ENCODE results near the gene OBP2B. TPM values are rescaled to one million over a fixed set of nuclear protein-coding genes. Genes with fewer than 3 reads are reported as not detected.
A peak's percentile ranks its signal among the peaks of the same experiment; 100 is the strongest.
"Not testable (repeated sequence)": the region's sequence is repeated elsewhere in the genome, so short reads cannot be mapped to it uniquely, and the experiment has no call there.

The OBP2B gene
- total RNA-seq, 1 experiment from 2014 or later = not detected

- H3K4me1 ChIP-seq (replicated peaks); H3K27me3 ChIP-seq (replicated peaks); H3K4me3 ChIP-seq; H3K27ac ChIP-seq; H3K9me3 ChIP-seq (replicated peaks); H3K36me3 ChIP-seq: not testable (repeated sequence)
- DNase-seq (ENCODE audit: low read depth in 1 of 2, low spot score in 2 of 2) = peak in 1 of 2 experiments; percentile 37
Measured at GRCh38 chr9:133223159-133223756, 14.2 kb upstream of the OBP2B start.

GRCh38 chr9:133221994-133222393 is 12.9 kb upstream of the OBP2B start:
- DNase-seq (ENCODE audit: low read depth in 1 of 2, low spot score in 2 of 2); H3K4me1 ChIP-seq (replicated peaks): not testable (repeated sequence)

GRCh38 chr9:133221177-133221809 is 12.2 kb upstream of the OBP2B start:
- Histone ChIP-seq H3K27me3 (replicated peaks) (peaks cover 9% of the 10 kb centered on the region), H3K9me3 (replicated peaks) (no peaks in the 10 kb centered on the region), H3K4me3 (no peak overlapping the region), H3K27ac (no peak overlapping the region), H3K4me1 (replicated peaks) (no peaks in the 10 kb centered on the region), H3K36me3 (no peaks in the 10 kb centered on the region)
- no peak for DNase-seq (ENCODE audit: low read depth in 1 of 2, low spot score in 2 of 2)

More at GRCh38 chr9:133221994-133222393, 12.9 kb upstream of the OBP2B start:
- not testable (repeated sequence) for H3K9me3 ChIP-seq (replicated peaks); H3K4me3 ChIP-seq; H3K27me3 ChIP-seq (replicated peaks); H3K27ac ChIP-seq; H3K36me3 ChIP-seq

GRCh38 chr9:133218049-133218975 is 9.3 kb upstream of the OBP2B start:
- H3K27me3 ChIP-seq (replicated peaks); H3K4me1 ChIP-seq (replicated peaks); H3K27ac ChIP-seq; H3K4me3 ChIP-seq; H3K36me3 ChIP-seq; H3K9me3 ChIP-seq (replicated peaks): not testable (repeated sequence)
- DNase-seq (ENCODE audit: low read depth in 1 of 2, low spot score in 2 of 2) = peak in 1 of 2 experiments; percentile 22

GRCh38 chr9:133217333-133217988 is 8.4 kb upstream of the OBP2B start:
- H3K36me3 ChIP-seq; H3K4me3 ChIP-seq; H3K27me3 ChIP-seq (replicated peaks); H3K4me1 ChIP-seq (replicated peaks); H3K27ac ChIP-seq; H3K9me3 ChIP-seq (replicated peaks): not testable (repeated sequence)
- peak in 1 of 2 experiments; percentile 28 for DNase-seq (ENCODE audit: low read depth in 1 of 2, low spot score in 2 of 2)

GRCh38 chr9:133214276-133214675 is 5.2 kb upstream of the OBP2B start:
- H3K4me1 ChIP-seq (replicated peaks); H3K27ac ChIP-seq; H3K36me3 ChIP-seq; H3K4me3 ChIP-seq; DNase-seq (ENCODE audit: low read depth in 1 of 2, low spot score in 2 of 2); H3K9me3 ChIP-seq (replicated peaks): not testable (repeated sequence)
- H3K27me3 ChIP-seq (replicated peaks) = peaks cover 15% of the 10 kb centered on the region

- no peaks in the 10 kb centered on the region for H3K4me1 ChIP-seq (replicated peaks)
- H3K27me3 ChIP-seq (replicated peaks) = peaks cover 13% of the 10 kb centered on the region
- H3K27ac ChIP-seq = no peak overlapping the region
- no peak overlapping the region for H3K4me3 ChIP-seq
- no peak for DNase-seq (ENCODE audit: low read depth in 1 of 2, low spot score in 2 of 2)
- no peaks in the 10 kb centered on the region for H3K36me3 ChIP-seq
- no peaks in the 10 kb centered on the region for H3K9me3 ChIP-seq (replicated peaks)
Measured at GRCh38 chr9:133210609-133211008, 1.6 kb upstream of the OBP2B start.

- H3K4me1 ChIP-seq (replicated peaks) = no peaks in the 10 kb centered on the region
- H3K27ac ChIP-seq = no peak overlapping the region
- H3K4me3 ChIP-seq = no peak overlapping the region
Measured at GRCh38 chr9:133210202-133210532, 1.1 kb upstream of the OBP2B start.

GRCh38 chr9:133209327-133210201 is 514 bp upstream of the OBP2B start:
- H3K4me3 ChIP-seq; H3K4me1 ChIP-seq (replicated peaks); H3K27ac ChIP-seq; H3K9me3 ChIP-seq (replicated peaks); H3K36me3 ChIP-seq; DNase-seq (ENCODE audit: low read depth in 1 of 2, low spot score in 2 of 2): not testable (repeated sequence)
- peaks cover 15% of the 10 kb centered on the region for H3K27me3 ChIP-seq (replicated peaks)

More at GRCh38 chr9:133210202-133210532, 1.1 kb upstream of the OBP2B start:
- Histone ChIP-seq H3K9me3 (replicated peaks) (no peaks in the 10 kb centered on the region), H3K27me3 (replicated peaks) (peaks cover 12% of the 10 kb centered on the region), H3K36me3 (no peaks in the 10 kb centered on the region)
- DNase-seq (ENCODE audit: low read depth in 1 of 2, low spot score in 2 of 2) = no peak

GRCh38 chr9:133208171-133208879 is 725 bp downstream of the OBP2B start:
- H3K9me3 ChIP-seq (replicated peaks); H3K36me3 ChIP-seq; H3K27ac ChIP-seq; H3K4me1 ChIP-seq (replicated peaks); DNase-seq (ENCODE audit: low read depth in 1 of 2, low spot score in 2 of 2); H3K4me3 ChIP-seq: not testable (repeated sequence)
- peaks cover 28% of the 10 kb centered on the region for H3K27me3 ChIP-seq (replicated peaks)

GRCh38 chr9:133207540-133208170 is 1.4 kb downstream of the OBP2B start:
- Histone ChIP-seq H3K36me3 (no peaks in the 10 kb centered on the region), H3K4me3 (no peak overlapping the region), H3K9me3 (replicated peaks) (no peaks in the 10 kb centered on the region), H3K27me3 (replicated peaks) (peaks cover 30% of the 10 kb centered on the region), H3K4me1 (replicated peaks) (no peaks in the 10 kb centered on the region), H3K27ac (no peak overlapping the region)
- no peak for DNase-seq (ENCODE audit: low read depth in 1 of 2, low spot score in 2 of 2)

GRCh38 chr9:133207021-133207531 is 2.0 kb downstream of the OBP2B start:
- H3K9me3 ChIP-seq (replicated peaks) = no peaks in the 10 kb centered on the region
- H3K36me3 ChIP-seq = no peaks in the 10 kb centered on the region
- no peaks in the 10 kb centered on the region for H3K4me1 ChIP-seq (replicated peaks)
- H3K4me3 ChIP-seq = no peak overlapping the region
- no peak overlapping the region for H3K27ac ChIP-seq
- no peak for DNase-seq (ENCODE audit: low read depth in 1 of 2, low spot score in 2 of 2)
- peaks cover 29% of the 10 kb centered on the region for H3K27me3 ChIP-seq (replicated peaks)
